SHP77 (cell line): ENCODE measurements around the gene ABCB8.
"Not testable (repeated sequence)": the region's sequence is repeated elsewhere in the genome, so short reads cannot be mapped to it uniquely, and the experiment has no call there.

Experiments used
- DNase-seq, 2 experiments: peaks; one replicate each; lab custom pipeline; 2025; lab: John Stamatoyannopoulos, UW

The ABCB8 gene

GRCh38 chr7:151014950-151015349 is 13.3 kb upstream of the ABCB8 start:
- no peak for DNase-seq

- DNase-seq = no peak
These were observed 12.3 kb upstream of the ABCB8 start for GRCh38 chr7:151015967-151016366.

GRCh38 chr7:151016505-151016904 is 11.7 kb upstream of the ABCB8 start:
- no peak for DNase-seq

DNA sequence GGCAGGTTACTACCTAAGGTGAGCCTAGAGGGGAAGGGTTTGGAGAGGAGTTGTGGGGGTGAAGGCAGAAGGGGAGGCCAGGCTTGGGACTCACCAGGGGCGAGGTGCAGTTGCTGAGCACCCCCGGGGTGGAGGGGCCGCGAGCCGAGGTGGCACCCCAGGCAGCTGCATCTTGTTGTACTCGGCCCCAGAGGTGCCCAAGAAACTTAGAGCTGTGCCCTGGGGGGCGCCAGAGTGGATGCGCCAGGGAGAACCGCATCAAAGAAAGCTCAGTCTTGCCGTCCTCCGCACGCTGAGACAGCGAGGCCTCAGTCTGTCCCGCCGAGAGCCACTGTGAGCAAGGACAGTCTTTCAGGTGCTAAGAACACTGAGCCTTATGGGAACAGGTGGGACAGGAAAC is 11.3 kb upstream of the ABCB8 start:
- no peak for DNase-seq

DNA sequence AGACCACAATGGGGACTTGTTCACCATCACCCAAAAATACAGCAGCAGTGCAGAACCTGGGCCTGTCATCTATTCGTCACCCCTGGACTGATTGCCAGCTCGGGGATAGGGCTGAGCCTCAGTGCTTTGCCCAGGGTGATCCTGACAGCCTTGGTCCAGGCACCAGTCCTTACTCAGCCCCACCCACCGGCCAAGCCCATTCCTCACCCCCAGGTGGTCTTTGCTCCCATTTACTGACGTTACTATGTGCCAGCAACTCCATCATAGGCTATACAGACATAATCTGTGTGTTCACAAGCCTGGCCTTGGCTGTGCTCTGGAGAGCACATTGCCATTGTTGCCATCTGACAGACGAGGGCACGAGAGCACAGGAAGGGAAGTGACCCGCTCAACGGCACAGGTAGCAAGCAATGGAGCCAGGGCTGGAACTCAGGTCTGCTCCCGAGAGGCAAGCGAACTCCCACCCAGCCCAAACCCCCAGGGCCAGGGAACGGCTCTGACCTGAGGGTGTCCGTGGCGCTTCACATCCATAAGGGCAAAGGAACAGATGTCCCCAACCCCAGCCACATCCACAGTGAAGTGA is 10.8 kb upstream of the ABCB8 start:
- DNase-seq = no peak

DNA sequence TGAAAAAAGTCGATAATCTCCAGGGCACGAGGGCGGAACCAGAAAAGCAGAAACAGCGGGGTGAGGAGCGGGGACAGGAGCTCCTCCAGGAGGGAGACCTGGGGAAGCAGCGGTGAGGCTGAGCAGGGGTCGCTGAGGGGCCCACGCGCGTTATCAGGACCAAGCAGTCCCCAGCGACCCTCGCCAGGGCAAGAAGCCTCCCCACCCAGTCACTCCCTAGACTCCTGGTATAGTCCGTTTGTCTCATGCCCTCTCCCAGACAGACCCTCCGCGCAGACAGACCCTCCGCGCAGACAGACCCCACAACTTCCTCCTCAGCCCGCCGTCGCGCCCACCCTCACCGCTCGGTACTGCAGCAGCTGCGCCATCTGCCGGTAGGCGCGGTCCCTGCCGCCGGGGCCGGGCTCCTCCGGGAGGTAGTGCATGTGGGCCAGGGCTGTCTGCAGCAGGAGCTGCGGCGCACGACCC is 10.3 kb upstream of the ABCB8 start:
- DNase-seq = peak; percentile 32 to 49

GRCh38 chr7:151018421-151019129 is 9.7 kb upstream of the ABCB8 start:
- DNase-seq = no peak

DNA sequence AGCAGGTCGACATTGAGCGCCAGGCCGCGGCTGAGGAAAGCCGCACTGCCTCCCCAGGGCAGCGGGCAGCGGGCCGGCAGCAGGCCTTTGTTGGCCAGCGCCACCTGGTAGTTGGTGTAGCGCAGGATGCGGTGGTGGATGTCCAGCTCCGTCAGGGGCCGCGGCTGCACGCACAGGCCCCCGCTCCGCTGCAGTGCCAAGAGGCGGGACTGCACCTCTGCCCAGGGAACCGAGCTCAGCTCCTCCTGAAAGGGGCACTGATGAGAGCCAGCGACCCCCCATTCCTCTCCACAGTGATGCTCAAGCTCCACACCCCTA is 9.2 kb upstream of the ABCB8 start:
- DNase-seq = no peak

DNA sequence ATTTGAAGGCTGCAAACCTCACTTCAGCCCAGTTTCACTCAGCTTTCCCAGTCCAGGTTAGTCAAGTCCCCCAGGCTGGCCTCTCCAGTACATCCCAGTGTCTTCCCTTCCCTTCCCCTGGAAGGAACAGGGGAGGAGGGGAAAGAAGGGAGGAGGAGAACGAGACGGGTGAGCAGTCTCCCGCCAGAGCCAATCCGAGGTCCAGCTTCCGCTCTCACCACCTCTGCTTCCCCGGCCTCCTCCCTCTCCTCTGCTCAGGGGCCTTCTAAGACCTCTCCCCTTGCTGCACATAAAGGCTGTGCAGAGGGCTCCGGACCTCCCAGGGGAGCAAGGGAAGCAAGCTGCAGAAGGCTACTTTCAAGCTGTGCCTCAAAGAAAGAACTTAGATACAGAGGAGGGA is 8.0 kb upstream of the ABCB8 start:
- DNase-seq = no peak

- no peak for DNase-seq
These were observed 5.0 kb upstream of the ABCB8 start for GRCh38 chr7:151023232-151023631.

- no peak for DNase-seq
These were observed 3.7 kb upstream of the ABCB8 start, which contains the start of gene ATG9B for GRCh38 chr7:151024435-151025056. TSS of gene ATG9B (minus strand) at chr7:151024494. CDS start at chr7:151024423, 71 bp downstream.

GRCh38 chr7:151025924-151026671 is 2.2 kb upstream of the ABCB8 start:
- DNase-seq = no peak

DNA sequence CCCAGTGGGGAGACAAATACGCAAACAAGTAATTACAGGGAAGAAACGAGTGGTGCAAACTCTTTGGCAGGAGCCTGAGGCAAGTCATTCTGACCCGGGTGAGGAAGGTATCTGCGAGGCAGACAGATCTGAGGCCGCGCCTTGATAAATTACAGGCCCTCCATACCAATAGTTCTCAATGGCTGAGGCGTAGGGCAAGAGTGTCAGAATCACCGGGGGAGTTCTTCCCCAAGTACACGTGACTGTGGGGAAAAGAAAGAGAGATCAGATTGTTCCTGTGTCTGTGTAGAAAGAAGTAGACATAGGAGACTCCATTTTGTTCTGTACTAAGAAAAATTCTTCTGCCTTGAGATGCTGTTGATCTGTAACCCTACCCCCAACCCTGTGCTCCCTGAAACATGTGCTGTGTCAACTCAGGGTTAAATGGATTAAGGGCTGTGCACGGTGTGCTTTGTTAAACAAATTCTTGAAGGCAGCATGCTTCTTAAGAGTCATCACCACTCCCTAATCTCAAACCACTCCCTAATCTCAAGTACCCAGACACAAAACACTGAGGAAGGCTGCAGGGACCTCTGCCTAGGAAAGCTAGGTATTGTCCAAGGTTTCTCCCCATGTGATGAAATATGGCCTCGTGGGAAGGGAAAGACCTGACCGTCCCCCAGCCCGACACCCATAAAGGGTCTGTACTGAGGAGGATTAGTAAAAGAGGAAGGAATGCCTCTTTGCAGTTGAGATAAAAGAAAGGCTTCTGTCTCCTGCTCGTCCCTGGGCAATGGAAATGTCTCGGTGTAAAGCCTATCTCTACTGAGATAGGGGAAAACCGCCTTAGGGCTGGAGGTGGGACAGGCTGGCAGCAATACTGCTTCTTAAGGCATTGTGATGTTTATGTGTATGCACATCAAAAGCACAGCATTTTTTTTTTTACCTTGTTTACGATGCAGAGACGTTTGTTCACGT is 1.2 kb upstream of the ABCB8 start:
- DNase-seq = not testable (repeated sequence)

- DNase-seq = not testable (repeated sequence)
These were observed 521 bp upstream of the ABCB8 start for GRCh38 chr7:151027728-151028130.

GRCh38 chr7:151028948-151029501 is 775 bp downstream of the ABCB8 start:
- DNase-seq = no peak

- DNase-seq = no peak
These were observed 2.8 kb downstream of the ABCB8 start for GRCh38 chr7:151031011-151031410.

- no peak for DNase-seq
These were observed 5.0 kb downstream of the ABCB8 start for GRCh38 chr7:151032936-151033863.

GRCh38 chr7:151033864-151034249 is 5.6 kb downstream of the ABCB8 start:
- no peak for DNase-seq

GRCh38 chr7:151034312-151035025 is 6.2 kb downstream of the ABCB8 start:
- no peak for DNase-seq
